HG03575 (cell line): Measurements from ENCODE around the gene TAS2R50.

ENCODE experiments used
- ATAC-seq: cut with Tn5 transposase; IDR thresholded peaks from one replicate; pipeline ENCODE4 v1.9.1; 2021; ENCODE audit not compliant: unreplicated experiment, insufficient number of reproducible peaks, low FRiP score; ENCODE audit errors: extremely low read depth

TAS2R50 gene

GRCh38 chr12:10959804-10960203, 26.9 kb downstream of the TAS2R50 start:
- no peak for ATAC-seq

- ATAC-seq = no peak
Observed at GRCh38 chr12:10957741-10958140, 29.0 kb downstream of the TAS2R50 start.

- no peak for ATAC-seq
Observed at GRCh38 chr12:10956085-10956484, 30.6 kb downstream of the TAS2R50 start.

GRCh38 chr12:10952645-10953044, 34.1 kb downstream of the TAS2R50 start:
- no peak for ATAC-seq

- ATAC-seq = no peak
Observed at GRCh38 chr12:10943167-10943566, 43.5 kb downstream of the TAS2R50 start.

GRCh38 chr12:10941916-10942607, 44.6 kb downstream of the TAS2R50 start:
- no peak for ATAC-seq

DNA sequence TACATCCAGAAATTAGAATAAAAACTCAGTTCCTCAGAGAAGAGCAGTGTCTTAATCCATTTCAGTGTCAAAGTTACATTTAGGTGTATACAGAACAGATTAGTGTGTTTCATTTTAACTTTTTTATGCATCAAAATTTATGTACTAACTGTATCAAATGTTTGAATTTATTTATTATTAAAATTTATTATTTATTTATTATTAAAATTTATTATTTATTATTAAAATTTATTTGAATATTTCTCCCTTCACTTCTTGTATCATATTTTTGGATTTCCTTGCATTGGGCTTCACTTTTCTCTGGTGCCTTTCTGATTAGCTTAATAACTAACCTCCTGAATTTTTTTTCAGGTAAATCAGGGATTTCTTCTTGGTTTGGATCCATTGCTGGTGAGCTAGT, 45.3 kb downstream of the TAS2R50 start:
- ATAC-seq = no peak

GRCh38 chr12:10940389-10940788, 46.3 kb downstream of the TAS2R50 start:
- no peak for ATAC-seq

DNA sequence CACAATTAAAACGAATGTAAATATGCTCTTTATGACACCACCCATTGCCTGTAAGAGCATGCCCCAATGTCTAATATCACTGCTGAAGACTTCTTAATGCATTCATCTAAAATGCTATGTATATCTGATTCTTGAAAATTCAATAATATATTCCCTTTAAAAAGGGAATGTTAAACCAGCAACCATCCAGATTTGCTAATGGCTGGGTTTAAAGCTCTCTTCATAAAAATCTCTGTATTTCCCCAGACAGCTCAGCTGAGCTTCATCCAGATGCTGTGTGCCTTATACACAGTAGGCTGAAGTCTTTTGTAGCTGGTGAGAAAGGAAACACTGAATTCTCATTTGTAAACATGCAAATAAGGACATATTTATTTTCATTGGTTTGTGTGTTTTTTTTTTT, 47.5 kb downstream of the TAS2R50 start, which contains the start of gene TAS2R14:
TSS of gene TAS2R14 (minus strand) at position 101 of the 400 bp plus-strand sequence. CDS start at position 45, 56 bp downstream.
- no peak for ATAC-seq

DNA sequence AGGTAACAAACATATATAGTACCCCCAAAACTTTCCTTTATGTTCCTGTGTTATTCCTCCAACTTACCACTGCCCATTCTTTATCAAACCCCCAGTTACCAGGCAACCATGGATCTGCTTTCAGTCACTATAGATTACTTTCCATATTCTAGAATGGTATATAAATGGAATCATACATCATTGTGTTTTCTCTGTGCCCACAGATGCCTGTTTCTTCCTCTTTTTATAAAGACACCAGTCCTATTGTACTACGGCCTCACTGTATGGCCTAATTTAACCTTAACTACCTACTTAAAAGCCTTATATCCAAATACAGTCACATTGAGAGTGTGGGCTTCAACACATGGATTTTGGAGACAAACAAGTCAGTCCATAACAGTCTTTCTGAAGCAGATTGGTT, 50.2 kb downstream of the TAS2R50 start:
- ATAC-seq = no peak
